ENCODE results near the gene GJB3. TPM values are rescaled to one million over a fixed set of nuclear protein-coding genes. Genes with fewer than 3 reads are reported as not detected.

Gene GJB3
- polyA plus RNA-seq, 3 donors, result not detected

DNA sequence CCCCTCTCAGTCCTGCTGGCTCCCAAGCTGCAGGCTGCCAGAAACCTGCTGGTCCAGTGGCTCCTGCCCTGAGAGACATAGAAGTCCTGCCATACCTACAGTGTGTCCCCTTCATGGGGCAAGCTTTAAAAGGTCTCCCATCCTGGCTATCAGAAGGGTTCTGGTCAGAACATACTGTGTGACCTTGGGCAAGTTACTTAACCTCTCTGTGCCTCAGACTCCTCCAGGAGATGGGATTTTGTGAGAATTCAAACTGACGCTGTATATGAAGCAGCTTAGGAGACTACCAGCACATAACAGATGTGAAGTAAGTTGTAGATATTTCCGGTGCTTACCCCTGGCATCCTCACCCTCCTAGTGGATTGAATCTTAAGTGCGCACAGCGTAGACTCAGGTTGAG, 34.9 kb upstream of the GJB3 start:
- H3K79me2 ChIP-seq (ENCODE audit: insufficient read depth, low read length), result no peaks in the 10 kb centered on the region
- TF ChIP-seq, protein P1, sequence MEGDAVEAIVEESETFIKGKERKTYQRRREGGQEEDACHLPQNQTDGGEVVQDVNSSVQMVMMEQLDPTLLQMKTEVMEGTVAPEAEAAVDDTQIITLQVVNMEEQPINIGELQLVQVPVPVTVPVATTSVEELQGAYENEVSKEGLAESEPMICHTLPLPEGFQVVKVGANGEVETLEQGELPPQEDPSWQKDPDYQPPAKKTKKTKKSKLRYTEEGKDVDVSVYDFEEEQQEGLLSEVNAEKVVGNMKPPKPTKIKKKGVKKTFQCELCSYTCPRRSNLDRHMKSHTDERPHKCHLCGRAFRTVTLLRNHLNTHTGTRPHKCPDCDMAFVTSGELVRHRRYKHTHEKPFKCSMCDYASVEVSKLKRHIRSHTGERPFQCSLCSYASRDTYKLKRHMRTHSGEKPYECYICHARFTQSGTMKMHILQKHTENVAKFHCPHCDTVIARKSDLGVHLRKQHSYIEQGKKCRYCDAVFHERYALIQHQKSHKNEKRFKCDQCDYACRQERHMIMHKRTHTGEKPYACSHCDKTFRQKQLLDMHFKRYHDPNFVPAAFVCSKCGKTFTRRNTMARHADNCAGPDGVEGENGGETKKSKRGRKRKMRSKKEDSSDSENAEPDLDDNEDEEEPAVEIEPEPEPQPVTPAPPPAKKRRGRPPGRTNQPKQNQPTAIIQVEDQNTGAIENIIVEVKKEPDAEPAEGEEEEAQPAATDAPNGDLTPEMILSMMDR (IDR thresholded peaks at IDR 0.05), result no peak
- H3K4me1 ChIP-seq (ENCODE audit: control insufficient read depth in 1 of 2, insufficient read depth in 2 of 2, low read length in 2 of 2), result no peaks in the 10 kb centered on the region
- no peaks in the 10 kb centered on the region for H3K9me3 ChIP-seq (replicated peaks in 1 of 2; ENCODE audit: control insufficient read depth in 1 of 2, insufficient read depth in 1 of 2, low read length in 2 of 2)
- H4K20me1 ChIP-seq (ENCODE audit: insufficient read depth, low read length), result no peaks in the 10 kb centered on the region
- H3K4me3 ChIP-seq (replicated peaks in 1 of 3; ENCODE audit: low read depth in 2 of 3, low read length in 3 of 3), result no peak overlapping the region
- H3K36me3 ChIP-seq (replicated peaks in 1 of 2; ENCODE audit: control insufficient read depth in 1 of 2, insufficient read depth in 2 of 2, low read length in 2 of 2), result no peaks in the 10 kb centered on the region
- no peaks in the 10 kb centered on the region for H3K9me3 Mint-ChIP-seq
- DNase-seq, result no peak
- H3K27ac Mint-ChIP-seq, result no peak overlapping the region
- no peaks in the 10 kb centered on the region for H3K27me3 ChIP-seq (ENCODE audit: control insufficient read depth in 2 of 2, insufficient read depth in 2 of 2, low read length in 2 of 2)
- H3K4me3 Mint-ChIP-seq, result no peak overlapping the region
- H3K36me3 Mint-ChIP-seq, result no peaks in the 10 kb centered on the region
- WGBS (ENCODE audit: insufficient coverage), result 92% methylated on average over 2 of the region's 4 CpGs
- intact Hi-C loops (cut with micrococcal nuclease), result loop anchor here in 1 of 2 donors (10.0 kb wide), 1 partner anchor 1111 kb away; no protein-coding TSS in a partner anchor
- no peak overlapping the region for H3K9ac ChIP-seq (ENCODE audit: insufficient read depth, low read length, poor library complexity, severe bottlenecking)
- no peak overlapping the region for H3K27ac ChIP-seq (ENCODE audit: low read depth in 1 of 2, low read length in 2 of 2)
- no peak overlapping the region for H2AFZ ChIP-seq (ENCODE audit: insufficient read depth, low read depth, low read length, poor library complexity, severe bottlenecking)
- H3K4me2 ChIP-seq (replicated peaks; ENCODE audit: extremely low read depth, low read length, poor library complexity, severe bottlenecking), result no peak overlapping the region
- peaks cover 2 to 12% (median 4%) of the 10 kb centered on the region in 3 donors for H3K27me3 Mint-ChIP-seq (ENCODE audit: low read depth in 3 of 3)
- peaks cover 3% of the 10 kb centered on the region for H3K4me1 Mint-ChIP-seq

DNA sequence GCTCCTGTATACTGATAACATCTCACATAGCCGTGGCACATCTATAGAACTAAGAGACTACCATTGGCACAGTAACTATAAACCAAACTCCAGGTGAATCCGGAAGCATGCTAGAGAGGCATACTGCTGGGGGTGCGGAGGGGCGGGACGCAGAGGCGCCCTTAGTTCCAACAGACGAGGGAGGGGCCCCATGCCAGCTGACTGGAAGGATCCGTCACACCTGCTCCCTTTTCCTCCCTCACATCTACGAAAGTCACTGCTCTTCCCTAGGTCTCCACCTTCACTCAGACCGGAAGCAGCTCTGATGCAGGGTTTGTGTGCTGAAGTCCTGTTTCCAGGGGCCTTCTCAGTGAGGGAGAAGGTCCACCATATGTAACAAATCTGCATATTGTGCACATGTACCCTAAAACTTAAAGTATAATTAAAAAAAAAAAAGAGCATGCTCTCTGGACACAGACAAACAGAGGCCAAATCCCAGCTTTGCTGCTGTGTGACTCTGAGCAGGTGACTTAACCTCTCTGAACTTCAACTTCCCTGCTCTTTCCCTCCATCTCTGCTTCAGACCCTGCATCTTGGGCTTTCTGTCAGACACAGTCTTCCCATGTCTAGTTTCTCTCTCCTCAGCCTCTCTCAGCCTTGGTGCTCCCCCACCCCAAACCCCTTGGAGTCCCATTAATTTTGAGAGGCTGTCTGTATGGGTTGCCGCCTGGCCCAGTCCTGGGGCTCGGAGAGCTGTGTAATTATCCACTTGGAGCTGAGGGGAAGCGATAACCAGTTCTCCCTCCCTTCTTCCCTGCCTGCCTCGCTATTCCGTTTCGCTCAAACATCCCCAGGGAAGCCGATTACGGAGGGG, 34.0 kb upstream of the GJB3 start:
- no peak overlapping the region for H3K4me3 Mint-ChIP-seq
- Histone ChIP-seq H3K4me3 (replicated peaks in 1 of 3; ENCODE audit: low read depth in 2 of 3, low read length in 3 of 3) (no peak overlapping the region), H3K36me3 (replicated peaks in 1 of 2; ENCODE audit: control insufficient read depth in 1 of 2, insufficient read depth in 2 of 2, low read length in 2 of 2) (no peaks in the 10 kb centered on the region), H3K79me2 (ENCODE audit: insufficient read depth, low read length) (no peaks in the 10 kb centered on the region), H3K4me2 (replicated peaks; ENCODE audit: extremely low read depth, low read length, poor library complexity, severe bottlenecking) (no peak overlapping the region), H3K27me3 (ENCODE audit: control insufficient read depth in 2 of 2, insufficient read depth in 2 of 2, low read length in 2 of 2) (no peaks in the 10 kb centered on the region), H3K27ac (ENCODE audit: low read depth in 1 of 2, low read length in 2 of 2) (no peak overlapping the region), H3K4me1 (ENCODE audit: control insufficient read depth in 1 of 2, insufficient read depth in 2 of 2, low read length in 2 of 2) (no peaks in the 10 kb centered on the region), H3K9ac (ENCODE audit: insufficient read depth, low read length, poor library complexity, severe bottlenecking) (no peak overlapping the region), H4K20me1 (ENCODE audit: insufficient read depth, low read length) (no peaks in the 10 kb centered on the region), H2AFZ (ENCODE audit: insufficient read depth, low read depth, low read length, poor library complexity, severe bottlenecking) (no peak overlapping the region), H3K9me3 (replicated peaks in 1 of 2; ENCODE audit: control insufficient read depth in 1 of 2, insufficient read depth in 1 of 2, low read length in 2 of 2) (no peaks in the 10 kb centered on the region)
- intact Hi-C loops (cut with micrococcal nuclease), result loop anchor here in 1 of 2 donors (10.0 kb wide), 1 partner anchor 1112 kb away; no protein-coding TSS in a partner anchor
- peaks cover 2 to 12% (median 7%) of the 10 kb centered on the region in 3 donors for H3K27me3 Mint-ChIP-seq (ENCODE audit: low read depth in 3 of 3)
- peaks cover 3% of the 10 kb centered on the region for H3K4me1 Mint-ChIP-seq
- H3K36me3 Mint-ChIP-seq, result no peaks in the 10 kb centered on the region
- DNase-seq, result no peak
- 90% methylated on average over 7 of the region's 18 CpGs for WGBS (ENCODE audit: insufficient coverage)
- no peak overlapping the region for H3K27ac Mint-ChIP-seq
- TF ChIP-seq, protein P1 (IDR thresholded peaks at IDR 0.05), result no peak
- H3K9me3 Mint-ChIP-seq, result no peaks in the 10 kb centered on the region
